Thyroid gland (tissue), 4 donors: Measurements from ENCODE around the gene KIAA0930. TPM values are rescaled to one million over a fixed set of nuclear protein-coding genes. Genes with fewer than 3 reads are reported as not detected.

Experiments used
- DNase-seq, 2 donors: peaks; one replicate each; pipeline ENCODE4 v3.0.0-alpha.2; 2019
- H3K27ac ChIP-seq, 3 donors: fragments of 200-600 bp; sonication (generic); 1 replicate in 2 of 3; 2 replicates in 1 of 3; pipeline ENCODE4 v1.5.1; 2016 to 2019; ENCODE audit warnings: mild to moderate bottlenecking in 1 of 3, moderate library complexity in 1 of 3
- H3K27me3 ChIP-seq: fragments of 200-600 bp; sonication (generic); one replicate; pipeline ENCODE4 v1.5.1; 2019
- H3K36me3 ChIP-seq, 2 donors: fragments of 200-600 bp; sonication (generic); one replicate each; pipeline ENCODE4 v1.5.1; 2016 to 2019
- H3K4me1 ChIP-seq, 2 donors: fragments of 200-600 bp; sonication (generic); one replicate each; pipeline ENCODE4 v1.5.1; 2017 to 2019
- H3K4me3 ChIP-seq, 3 donors: fragments of 200-600 bp; sonication (generic); replicated peaks in 1 of 3; 1 replicate in 2 of 3; 2 replicates in 1 of 3; pipeline ENCODE4 v1.5.1; 2016; ENCODE audit warnings: mild to moderate bottlenecking in 1 of 3
- H3K9me3 ChIP-seq: fragments of 200-600 bp; sonication (generic); one replicate; pipeline ENCODE4 v1.5.1; 2017
- POLR2A ChIP-seq, 2 donors: fragments of 450-650 bp; IDR thresholded peaks; one replicate each; pipeline ENCODE4 v1.6.1; 2017; ENCODE audit warnings: antibody characterized with exemption in 2 of 2, mild to moderate bottlenecking in 2 of 2, moderate library complexity in 1 of 2
- WGBS, 2 donors: methylation state at CpG; one replicate each; pipeline ENCODE4 v1.1.5; 2017; 5-methylcytosine and 5-hydroxymethylcytosine counted together
- intact Hi-C: fragments of 100-400 bp; cut with DNase I; formaldehyde crosslinking; loops from one replicate; pipeline ENCODE4 v1.15.1; 2023
- total RNA-seq, 4 donors: library from RNA; depleted of rRNA; stranded (reverse); fragments of >200 nt; gene quantifications; one replicate each; pipeline ENCODE4 v1.2.3, GENCODE V29; 2016
- TF ChIP-seq, protein P1 (sequence below), 6 experiments: fragments of 200-600 bp in 3 of 6; fragments of 450-650 bp in 3 of 6; sonication (generic) in 3 of 6; IDR thresholded peaks; one replicate each; pipeline ENCODE4 v1.5.1; 2016 to 2019; ENCODE audit warnings: antibody characterized with exemption in 6 of 6, mild to moderate bottlenecking in 2 of 6, inconsistent platforms in 1 of 6, moderate library complexity in 1 of 6

KIAA0930 gene
- total RNA-seq, 4 donors from 2014 or later = 21.0 to 42.7 (median 25.0) TPM

DNA sequence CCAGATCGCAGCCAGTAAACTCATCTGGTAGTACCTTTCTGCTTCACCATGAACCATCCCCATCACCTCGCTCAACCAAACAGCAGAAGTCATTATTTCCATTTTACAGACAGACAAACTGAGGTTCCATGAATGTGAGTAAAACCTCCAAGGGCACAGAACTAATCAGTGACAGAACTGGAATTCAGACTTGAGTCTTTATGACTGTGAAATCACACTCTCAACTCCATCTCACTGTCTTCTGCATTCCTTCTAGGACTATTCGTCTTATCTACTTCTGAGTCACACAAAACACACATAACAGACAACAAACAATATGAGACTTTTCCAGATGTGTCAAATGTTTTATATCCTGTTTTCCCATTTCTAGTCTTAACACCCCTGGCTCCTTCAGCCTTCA lies 86.3 kb downstream of the KIAA0930 start:
- Histone ChIP-seq H3K27ac (no peak overlapping the region), H3K4me1 (peaks cover 0 to 13% of the 10 kb centered on the region in 2 donors), H3K36me3 (no peaks in the 10 kb centered on the region), H3K4me3 (no peak overlapping the region), H3K27me3 (no peaks in the 10 kb centered on the region), H3K9me3 (no peaks in the 10 kb centered on the region)
- intact Hi-C loops = no loop called here
- WGBS, 2 donors = 97 to 98% methylated on average over 3 of the region's 3 CpGs
- TF ChIP-seq, protein P1, sequence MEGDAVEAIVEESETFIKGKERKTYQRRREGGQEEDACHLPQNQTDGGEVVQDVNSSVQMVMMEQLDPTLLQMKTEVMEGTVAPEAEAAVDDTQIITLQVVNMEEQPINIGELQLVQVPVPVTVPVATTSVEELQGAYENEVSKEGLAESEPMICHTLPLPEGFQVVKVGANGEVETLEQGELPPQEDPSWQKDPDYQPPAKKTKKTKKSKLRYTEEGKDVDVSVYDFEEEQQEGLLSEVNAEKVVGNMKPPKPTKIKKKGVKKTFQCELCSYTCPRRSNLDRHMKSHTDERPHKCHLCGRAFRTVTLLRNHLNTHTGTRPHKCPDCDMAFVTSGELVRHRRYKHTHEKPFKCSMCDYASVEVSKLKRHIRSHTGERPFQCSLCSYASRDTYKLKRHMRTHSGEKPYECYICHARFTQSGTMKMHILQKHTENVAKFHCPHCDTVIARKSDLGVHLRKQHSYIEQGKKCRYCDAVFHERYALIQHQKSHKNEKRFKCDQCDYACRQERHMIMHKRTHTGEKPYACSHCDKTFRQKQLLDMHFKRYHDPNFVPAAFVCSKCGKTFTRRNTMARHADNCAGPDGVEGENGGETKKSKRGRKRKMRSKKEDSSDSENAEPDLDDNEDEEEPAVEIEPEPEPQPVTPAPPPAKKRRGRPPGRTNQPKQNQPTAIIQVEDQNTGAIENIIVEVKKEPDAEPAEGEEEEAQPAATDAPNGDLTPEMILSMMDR (IDR thresholded peaks at IDR 0.05) = no peak
- TF ChIP-seq POLR2A (IDR thresholded peaks at IDR 0.05) = no peak
- DNase-seq = no peak

DNA sequence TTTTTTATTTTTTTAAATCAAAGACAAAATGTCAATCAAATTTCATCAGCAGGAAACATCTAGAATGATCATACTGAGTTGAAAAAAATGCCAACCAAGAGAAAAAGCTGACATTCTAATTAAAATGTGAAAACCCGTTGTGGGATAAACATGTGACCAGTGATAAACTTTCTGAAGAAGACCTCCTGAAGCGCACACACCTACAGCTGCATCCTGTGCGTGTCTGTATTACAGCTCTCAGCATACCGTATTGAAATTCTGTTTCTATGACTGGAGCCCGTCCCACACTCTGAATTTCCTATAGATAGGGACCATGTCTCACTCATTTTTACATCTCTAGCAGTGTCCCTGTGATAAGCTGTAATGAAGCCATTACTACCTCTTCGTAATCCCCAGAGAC lies 89.2 kb downstream of the KIAA0930 start:
- intact Hi-C loops = no loop called here
- no peak for DNase-seq
- H3K36me3 ChIP-seq = no peaks in the 10 kb centered on the region
- no peaks in the 10 kb centered on the region for H3K27me3 ChIP-seq
- WGBS, 2 donors = 85 to 87% methylated on average over 6 of the region's 6 CpGs
- no peaks in the 10 kb centered on the region for H3K4me1 ChIP-seq
- no peak overlapping the region for H3K27ac ChIP-seq
- no peak overlapping the region for H3K4me3 ChIP-seq
- TF ChIP-seq, protein P1 (IDR thresholded peaks at IDR 0.05) = no peak
- TF ChIP-seq POLR2A (IDR thresholded peaks at IDR 0.05) = no peak
- no peaks in the 10 kb centered on the region for H3K9me3 ChIP-seq

DNA sequence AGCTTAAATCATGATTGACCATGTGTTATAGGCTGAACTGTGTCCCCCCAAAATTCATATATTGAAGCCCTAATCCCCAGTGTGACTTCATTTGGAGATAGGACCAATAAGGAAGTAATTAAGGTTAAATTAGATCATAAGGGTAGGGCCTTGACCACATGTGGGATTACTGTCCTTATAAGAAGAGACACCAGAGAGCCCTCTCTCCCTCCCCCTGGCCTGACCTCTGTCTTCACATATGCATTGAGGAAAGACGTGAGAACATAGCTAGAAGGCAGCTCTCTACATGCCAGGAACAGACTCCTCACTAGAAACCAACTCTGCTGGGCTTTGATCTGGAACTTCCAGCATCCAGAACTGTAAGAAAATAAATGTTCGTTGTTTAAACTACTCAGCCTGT lies 90.6 kb downstream of the KIAA0930 start:
- Histone ChIP-seq H3K27me3 (no peaks in the 10 kb centered on the region), H3K4me1 (no peaks in the 10 kb centered on the region), H3K27ac (no peak overlapping the region), H3K4me3 (no peak overlapping the region), H3K9me3 (no peaks in the 10 kb centered on the region), H3K36me3 (no peaks in the 10 kb centered on the region)
- 93% methylated on average over 2 of the region's 2 CpGs for WGBS, 2 donors
- DNase-seq = no peak
- TF ChIP-seq POLR2A (IDR thresholded peaks at IDR 0.05) = no peak
- TF ChIP-seq, protein P1 (IDR thresholded peaks at IDR 0.05) = no peak
- intact Hi-C loops = no loop called here

DNA sequence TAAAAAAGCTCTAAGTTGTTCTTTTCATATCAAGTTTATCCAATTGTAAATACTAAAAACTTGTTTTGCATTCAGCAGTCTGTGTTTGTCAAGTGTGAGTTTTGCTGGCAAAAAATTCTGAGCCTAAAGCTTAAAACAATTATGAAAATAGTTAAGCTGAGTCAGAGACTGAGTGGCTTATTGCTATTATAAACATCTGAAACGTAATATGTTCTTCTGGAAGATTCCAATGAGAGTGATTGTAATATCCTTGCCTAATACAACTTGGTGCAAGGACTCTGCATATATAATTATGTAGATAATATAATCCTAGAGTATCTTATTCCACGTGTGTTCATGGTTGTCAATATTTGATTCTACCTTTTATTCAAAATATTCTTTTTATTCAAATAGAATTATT lies 91.0 kb downstream of the KIAA0930 start:
- TF ChIP-seq, protein P1 (IDR thresholded peaks at IDR 0.05) = no peak
- no peak for TF ChIP-seq POLR2A (IDR thresholded peaks at IDR 0.05)
- no peak for DNase-seq
- no peaks in the 10 kb centered on the region for H3K27me3 ChIP-seq
- no peaks in the 10 kb centered on the region for H3K9me3 ChIP-seq
- H3K36me3 ChIP-seq = no peaks in the 10 kb centered on the region
- no peaks in the 10 kb centered on the region for H3K4me1 ChIP-seq
- H3K27ac ChIP-seq = no peak overlapping the region
- intact Hi-C loops = no loop called here
- 94 to 95% methylated on average over 2 of the region's 2 CpGs for WGBS, 2 donors
- no peak overlapping the region for H3K4me3 ChIP-seq

DNA sequence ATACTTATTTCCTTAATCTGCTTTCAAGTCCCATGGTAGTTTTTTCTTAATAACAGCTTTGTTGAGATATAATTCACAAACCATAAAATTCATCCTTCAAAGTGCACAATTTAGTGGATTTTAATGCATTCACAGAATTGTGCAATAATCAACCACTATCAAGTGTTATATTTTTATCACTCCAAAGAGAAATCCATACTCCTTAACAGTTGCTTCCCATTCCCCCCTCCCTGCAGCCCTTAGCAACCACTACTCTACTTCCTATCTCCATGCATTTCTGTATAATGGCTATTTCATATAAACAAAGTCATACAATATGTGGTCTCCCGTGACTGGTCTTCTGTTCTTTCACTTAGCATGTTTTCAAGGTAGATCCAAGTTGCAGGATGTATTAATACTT lies 95.8 kb downstream of the KIAA0930 start:
- TF ChIP-seq, protein P1 (IDR thresholded peaks at IDR 0.05) = no peak
- TF ChIP-seq POLR2A (IDR thresholded peaks at IDR 0.05) = no peak
- Histone ChIP-seq H3K27ac (no peak overlapping the region), H3K36me3 (no peaks in the 10 kb centered on the region), H3K4me3 (no peak overlapping the region), H3K9me3 (no peaks in the 10 kb centered on the region), H3K4me1 (no peaks in the 10 kb centered on the region), H3K27me3 (no peaks in the 10 kb centered on the region)
- 89 to 92% methylated on average over 1 of the region's 1 CpG for WGBS, 2 donors
- intact Hi-C loops = no loop called here
- DNase-seq = no peak
